Activated CD4-positive, alpha-beta T cell treated with anti-CD3 and anti-CD28 coated beads, Interleukin-2, amount 10 ng/mL, durations not matched to agents 7 days and 5 days (primary cell): ENCODE data around the gene NOPCHAP1. TPM values are rescaled to one million over a fixed set of nuclear protein-coding genes. Genes with fewer than 3 reads are reported as not detected.

Experiments used
- CTCF ChIA-PET: fragments of 350-600 bp; sonication (Branson Sonifier 250); formaldehyde crosslinking; loops from one replicate; lab custom pipeline; 2021; ENCODE audit warnings: antibody characterized with exemption; lab: Charles Lee
- POLR2A ChIA-PET: fragments of 350-600 bp; sonication (Branson Sonifier 250); formaldehyde crosslinking; loops from one replicate; lab custom pipeline; 2021; ENCODE audit warnings: antibody characterized with exemption; lab: Charles Lee
- DNase-seq: peaks from one replicate; pipeline ENCODE4 v3.0.0-alpha.2; 2020
- H3K27ac Mint-ChIP-seq: one replicate; pipeline ENCODE4 v1.8.0; 2021; ENCODE audit warnings: mild to moderate bottlenecking, moderate library complexity, mixed read lengths
- H3K27me3 Mint-ChIP-seq: one replicate; pipeline ENCODE4 v1.8.0; 2021; ENCODE audit warnings: mixed read lengths
- H3K36me3 Mint-ChIP-seq: one replicate; pipeline ENCODE4 v1.8.0; 2021; ENCODE audit warnings: low read depth, mixed read lengths
- H3K4me1 Mint-ChIP-seq: one replicate; pipeline ENCODE4 v1.8.0; 2021; ENCODE audit warnings: mixed read lengths
- H3K4me3 Mint-ChIP-seq: one replicate; pipeline ENCODE4 v1.8.0; 2021; ENCODE audit warnings: mild to moderate bottlenecking, moderate library complexity, mixed read lengths
- H3K9me3 Mint-ChIP-seq: one replicate; pipeline ENCODE4 v1.8.0; 2021; ENCODE audit warnings: mixed read lengths
- total RNA-seq, 2 experiments: library from RNA; stranded (reverse); gene quantifications; one replicate each; pipeline ENCODE4 v1.2.3, GENCODE V29; 2021

The NOPCHAP1 gene
- total RNA-seq, 2 experiments from 2014 or later: 12.7 to 14.6 TPM

GRCh38 chr12:105033851-105034250, 47.7 kb downstream of the NOPCHAP1 start:
- H3K27ac Mint-ChIP-seq: no peak overlapping the region
- CTCF ChIA-PET: interaction anchor here (0.6 to 1.8 kb wide), 3 partner anchors 10 to 652 kb away, joined by 3 to 4 read pairs (median 4); no protein-coding TSS in a partner anchor

More at GRCh38 chr12:105033851-105034250, 47.7 kb downstream of the NOPCHAP1 start:
- DNase-seq: no peak
- Mint-ChIP-seq H3K4me3 (no peak overlapping the region), H3K27me3 (no peaks in the 10 kb centered on the region), H3K4me1 (peaks cover 41% of the 10 kb centered on the region), H3K9me3 (peaks cover 2% of the 10 kb centered on the region), H3K36me3 (peaks cover 2% of the 10 kb centered on the region)
- POLR2A ChIA-PET: no interaction called here

Other genes with a start within 250 kb of the NOPCHAP1 start
- gene SLC41A2, start 28.0 kb upstream of the NOPCHAP1 start, total RNA-seq: 1 to 10 TPM; 2.1 to 2.4 TPM
- gene ALDH1L2, start 98.1 kb downstream of the NOPCHAP1 start, total RNA-seq: under 1 TPM; 0.10 to 0.20 TPM
- 10 to 100 TPM; 40.7 to 43.3 TPM for gene WASHC4, start 121.4 kb downstream of the NOPCHAP1 start, total RNA-seq
- gene APPL2, start 249.9 kb downstream of the NOPCHAP1 start, total RNA-seq: 10 to 100 TPM; 24.6 to 27.3 TPM